Fibroblast of skin of scalp (primary cell): ENCODE results near the gene FKBP14.

Experiments used
- DNase-seq: peaks from one replicate; pipeline ENCODE4 v3.0.0-alpha.2; 2013

The FKBP14 gene

GRCh38 chr7:30032310-30033125 lies 6.0 kb upstream of the FKBP14 start:
- peak; percentile 51 for DNase-seq

GRCh38 chr7:30029696-30030095 lies 3.2 kb upstream of the FKBP14 start:
- no peak for DNase-seq

GRCh38 chr7:30028749-30029635 lies 2.5 kb upstream of the FKBP14 start:
- peak; percentile 35 for DNase-seq

- peak; percentile 89 for DNase-seq
Measured at GRCh38 chr7:30028216-30028748, 1.8 kb upstream of the FKBP14 start, which contains the start of gene PLEKHA8. Gene PLEKHA8, plus strand, starts transcription at chr7:30028412. Its CDS starts 351 bp downstream, at chr7:30028763.

GRCh38 chr7:30027740-30028215 lies 1.3 kb upstream of the FKBP14 start:
- DNase-seq: no peak

- DNase-seq: no peak
Measured at GRCh38 chr7:30027065-30027456, 559 bp upstream of the FKBP14 start.

GRCh38 chr7:30023524-30023923 lies 3.0 kb downstream of the FKBP14 start:
- no peak for DNase-seq

- no peak for DNase-seq
Measured at GRCh38 chr7:30022991-30023390, 3.5 kb downstream of the FKBP14 start.

- no peak for DNase-seq
Measured at GRCh38 chr7:30020535-30020934, 6.0 kb downstream of the FKBP14 start.

- DNase-seq: no peak
Measured at GRCh38 chr7:30019960-30020359, 6.5 kb downstream of the FKBP14 start.

- DNase-seq: no peak
Measured at GRCh38 chr7:30019387-30019786, 7.1 kb downstream of the FKBP14 start.

- DNase-seq: no peak
Measured at GRCh38 chr7:30018451-30018850, 8.1 kb downstream of the FKBP14 start.

- DNase-seq: no peak
Measured at GRCh38 chr7:30012757-30013156, 13.7 kb downstream of the FKBP14 start.

GRCh38 chr7:30010021-30010420 lies 16.5 kb downstream of the FKBP14 start:
- DNase-seq: no peak

GRCh38 chr7:30005464-30005863 lies 21.0 kb downstream of the FKBP14 start:
- DNase-seq: no peak

GRCh38 chr7:30003098-30003497 lies 23.4 kb downstream of the FKBP14 start:
- DNase-seq: no peak

GRCh38 chr7:30001998-30002397 lies 24.5 kb downstream of the FKBP14 start:
- DNase-seq: no peak

- DNase-seq: no peak
Measured at GRCh38 chr7:29998489-29998888, 28.0 kb downstream of the FKBP14 start.

- DNase-seq: no peak
Measured at GRCh38 chr7:29996321-29996720, 30.2 kb downstream of the FKBP14 start.

- DNase-seq: no peak
Measured at GRCh38 chr7:29995652-29996051, 30.9 kb downstream of the FKBP14 start.

GRCh38 chr7:29993140-29993539 lies 33.4 kb downstream of the FKBP14 start:
- no peak for DNase-seq

- DNase-seq: no peak
Measured at GRCh38 chr7:29991937-29992336, 34.6 kb downstream of the FKBP14 start.

GRCh38 chr7:29990931-29991330 lies 35.6 kb downstream of the FKBP14 start:
- DNase-seq: no peak
